Panc1 (cell line): ENCODE data around the gene NPLOC4. TPM values are rescaled to one million over a fixed set of nuclear protein-coding genes. Genes with fewer than 3 reads are reported as not detected.

ENCODE experiments used
- ATAC-seq: fragments of 200-7000 bp; cut with Tn5 transposase; 2 replicates; pipeline ENCODE4 v1.9.1; 2020; ENCODE audit warnings: mild to moderate bottlenecking, moderate library complexity
- BruUV-seq: library from RNA; stranded (reverse); fragments of 400-500 nt; replicated peaks from 2 replicates; lab custom pipeline; 2021; lab: Mats Ljungman, UMichigan
- CTCF ChIA-PET: fragments of 300-600 bp; sonication (Branson Sonifier 250); formaldehyde crosslinking; loops from one replicate; lab custom pipeline; 2022; ENCODE audit warnings: antibody characterized with exemption; lab: Charles Lee
- POLR2A ChIA-PET: fragments of 300-600 bp; sonication (Branson Sonifier 250); formaldehyde crosslinking; loops from one replicate; lab custom pipeline; 2022; ENCODE audit warnings: antibody characterized with exemption; lab: Charles Lee
- DNase-seq: peaks from one replicate; pipeline ENCODE4 v3.0.0-alpha.2; 2010; ENCODE audit warnings: low read depth, low spot score
- H3K27ac ChIP-seq: 2 replicates; pipeline ENCODE4 v1.5.1; 2011; ENCODE audit warnings: mild to moderate bottlenecking, low read length, inconsistent platforms
- H3K27me3 ChIP-seq: fragments of 200-500 bp; sonication (Bioruptor generic); 2 replicates; pipeline ENCODE4 v1.6.0; 2014; ENCODE audit warnings: low read length, inconsistent platforms; ENCODE audit not compliant: control insufficient read depth, insufficient read depth
- H3K36me3 ChIP-seq: fragments of 200-500 bp; sonication (Bioruptor generic); 2 replicates; pipeline ENCODE4 v1.5.1; 2014; ENCODE audit warnings: inconsistent platforms, mild to moderate bottlenecking, low read length, moderate library complexity; ENCODE audit not compliant: control insufficient read depth, insufficient read depth
- H3K4me1 ChIP-seq: 2 replicates; pipeline ENCODE4 v1.5.1; 2011; ENCODE audit warnings: inconsistent platforms, mild to moderate bottlenecking, low read length, moderate library complexity; ENCODE audit not compliant: control insufficient read depth, insufficient read depth
- H3K4me3 ChIP-seq, 2 experiments: 2 replicates each; pipeline ENCODE4 v1.5.1; 2011 to 2012; ENCODE audit warnings: low read depth in 2 of 2, low read length in 2 of 2, mild to moderate bottlenecking in 2 of 2, inconsistent platforms in 1 of 2, moderate library complexity in 1 of 2
- H3K9me3 ChIP-seq: fragments of 200-500 bp; sonication (Bioruptor generic); 2 replicates; pipeline ENCODE4 v1.5.1; 2014; ENCODE audit warnings: low read depth, mild to moderate bottlenecking, inconsistent platforms, low read length, moderate library complexity; ENCODE audit not compliant: control insufficient read depth, insufficient read depth
- POLR2AphosphoS5 ChIP-seq: IDR thresholded peaks from 2 replicates; pipeline ENCODE4 v1.6.1; 2012; ENCODE audit warnings: mild to moderate bottlenecking, low read depth, low read length, moderate library complexity
- SIN3A ChIP-seq: IDR thresholded peaks from 2 replicates; pipeline ENCODE4 v1.6.1; 2012; ENCODE audit warnings: low read depth, mild to moderate bottlenecking, low read length, moderate library complexity, borderline replicate concordance; ENCODE audit not compliant: insufficient read depth
- TCF7L2 ChIP-seq: IDR thresholded peaks from 2 replicates; pipeline ENCODE4 v1.6.1; 2011; ENCODE audit warnings: mild to moderate bottlenecking, low read depth, low read length, inconsistent platforms
- in situ Hi-C: cut with HindIII; loops from 2 replicates; pipeline ENCODE4 v1.10.0; 2016; ENCODE audit warnings: low sequenced_read_pairs, low pct_unique_long_range_greater_than_20kb
- intact Hi-C: fragments of 100-400 bp; cut with micrococcal nuclease; formaldehyde crosslinking; loops from one replicate; pipeline ENCODE4 v1.10.0; 2022; ENCODE audit not compliant: unreplicated experiment
- total RNA-seq: library from RNA; stranded (reverse); gene quantifications from one replicate; pipeline ENCODE4 v1.2.1, GENCODE V29; 2021; ENCODE audit not compliant: unreplicated experiment
- TF ChIP-seq, protein P1 (sequence below), 2 experiments: IDR thresholded peaks; 2 replicates each; pipeline ENCODE4 v1.6.1; 2011 to 2012; ENCODE audit warnings: low read depth in 2 of 2, control low read depth in 1 of 2, low read length in 1 of 2, mild to moderate bottlenecking in 1 of 2, moderate library complexity in 1 of 2; ENCODE audit not compliant: insufficient read depth in 1 of 2
- TF ChIP-seq, protein P2 (sequence below): fragments of 450-650 bp; IDR thresholded peaks from 2 replicates; pipeline ENCODE4 v1.5.1; 2017; ENCODE audit warnings: mild to moderate bottlenecking

The NPLOC4 gene
- total RNA-seq, 1 experiment from 2014 or later, result 246 TPM

DNA sequence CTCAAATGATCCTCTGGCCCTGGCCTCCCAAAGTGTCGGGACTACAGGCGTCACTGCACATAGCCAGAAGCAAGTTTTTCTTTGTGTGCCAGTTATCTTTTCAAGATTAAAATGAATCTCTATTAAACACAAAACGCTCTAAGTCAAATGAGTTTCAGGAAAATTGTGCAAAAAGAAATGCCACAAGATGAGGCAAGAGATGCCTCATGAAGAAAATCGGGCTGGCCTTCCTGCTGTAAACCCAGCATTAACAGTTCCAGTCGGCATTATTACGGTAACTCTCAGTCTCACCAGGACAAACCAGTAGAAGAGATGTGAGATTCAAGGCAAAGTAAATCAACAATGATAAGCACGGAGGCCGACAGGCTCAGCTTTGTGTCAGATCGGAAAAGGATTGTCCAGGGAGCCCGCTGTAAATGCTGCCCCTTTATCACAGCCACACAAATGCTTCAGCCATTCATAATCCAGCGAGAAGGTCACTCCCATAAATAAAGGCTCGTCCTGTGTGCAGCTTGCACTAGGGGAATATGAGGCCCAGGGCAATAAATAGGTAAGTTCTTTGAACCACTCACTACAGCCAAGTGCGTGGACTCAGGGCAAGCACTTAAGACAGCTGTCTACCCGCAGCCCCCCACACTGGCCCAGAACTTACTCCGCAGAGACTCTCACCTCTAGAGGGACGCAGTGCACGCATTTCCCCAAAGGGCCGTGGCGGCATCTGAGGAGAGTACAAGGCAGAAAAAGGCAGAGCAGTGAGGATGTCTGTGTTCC lies 27.2 kb downstream of the NPLOC4 start:
- Histone ChIP-seq H3K4me3 (no peak overlapping the region), H3K27ac (no peak overlapping the region), H3K36me3 (peaks cover 36% of the 10 kb centered on the region), H3K9me3 (no peaks in the 10 kb centered on the region), H3K27me3 (no peaks in the 10 kb centered on the region), H3K4me1 (0 out of 2 replicates have a peak, but pooled peaks cover 5% of the 10 kb centered on the region)
- no TSS peak for BruUV-seq
- intact Hi-C loops (no loop called here), in situ Hi-C loops (no loop called here)
- CTCF ChIA-PET, result interaction anchor here (0.6 kb wide), 1 partner anchor 12 kb away, joined by 7 read pairs; no protein-coding TSS in a partner anchor
- no peak for TF ChIP-seq TCF7L2
- TF ChIP-seq POLR2AphosphoS5, result no peak
- TF ChIP-seq, protein P1, sequence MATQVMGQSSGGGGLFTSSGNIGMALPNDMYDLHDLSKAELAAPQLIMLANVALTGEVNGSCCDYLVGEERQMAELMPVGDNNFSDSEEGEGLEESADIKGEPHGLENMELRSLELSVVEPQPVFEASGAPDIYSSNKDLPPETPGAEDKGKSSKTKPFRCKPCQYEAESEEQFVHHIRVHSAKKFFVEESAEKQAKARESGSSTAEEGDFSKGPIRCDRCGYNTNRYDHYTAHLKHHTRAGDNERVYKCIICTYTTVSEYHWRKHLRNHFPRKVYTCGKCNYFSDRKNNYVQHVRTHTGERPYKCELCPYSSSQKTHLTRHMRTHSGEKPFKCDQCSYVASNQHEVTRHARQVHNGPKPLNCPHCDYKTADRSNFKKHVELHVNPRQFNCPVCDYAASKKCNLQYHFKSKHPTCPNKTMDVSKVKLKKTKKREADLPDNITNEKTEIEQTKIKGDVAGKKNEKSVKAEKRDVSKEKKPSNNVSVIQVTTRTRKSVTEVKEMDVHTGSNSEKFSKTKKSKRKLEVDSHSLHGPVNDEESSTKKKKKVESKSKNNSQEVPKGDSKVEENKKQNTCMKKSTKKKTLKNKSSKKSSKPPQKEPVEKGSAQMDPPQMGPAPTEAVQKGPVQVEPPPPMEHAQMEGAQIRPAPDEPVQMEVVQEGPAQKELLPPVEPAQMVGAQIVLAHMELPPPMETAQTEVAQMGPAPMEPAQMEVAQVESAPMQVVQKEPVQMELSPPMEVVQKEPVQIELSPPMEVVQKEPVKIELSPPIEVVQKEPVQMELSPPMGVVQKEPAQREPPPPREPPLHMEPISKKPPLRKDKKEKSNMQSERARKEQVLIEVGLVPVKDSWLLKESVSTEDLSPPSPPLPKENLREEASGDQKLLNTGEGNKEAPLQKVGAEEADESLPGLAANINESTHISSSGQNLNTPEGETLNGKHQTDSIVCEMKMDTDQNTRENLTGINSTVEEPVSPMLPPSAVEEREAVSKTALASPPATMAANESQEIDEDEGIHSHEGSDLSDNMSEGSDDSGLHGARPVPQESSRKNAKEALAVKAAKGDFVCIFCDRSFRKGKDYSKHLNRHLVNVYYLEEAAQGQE (IDR thresholded peaks at IDR 0.05; ENCODE audit: insufficient read depth in 1 of 2, low read depth in 2 of 2, low read length in 1 of 2), result no peak
- TF ChIP-seq, protein P2, sequence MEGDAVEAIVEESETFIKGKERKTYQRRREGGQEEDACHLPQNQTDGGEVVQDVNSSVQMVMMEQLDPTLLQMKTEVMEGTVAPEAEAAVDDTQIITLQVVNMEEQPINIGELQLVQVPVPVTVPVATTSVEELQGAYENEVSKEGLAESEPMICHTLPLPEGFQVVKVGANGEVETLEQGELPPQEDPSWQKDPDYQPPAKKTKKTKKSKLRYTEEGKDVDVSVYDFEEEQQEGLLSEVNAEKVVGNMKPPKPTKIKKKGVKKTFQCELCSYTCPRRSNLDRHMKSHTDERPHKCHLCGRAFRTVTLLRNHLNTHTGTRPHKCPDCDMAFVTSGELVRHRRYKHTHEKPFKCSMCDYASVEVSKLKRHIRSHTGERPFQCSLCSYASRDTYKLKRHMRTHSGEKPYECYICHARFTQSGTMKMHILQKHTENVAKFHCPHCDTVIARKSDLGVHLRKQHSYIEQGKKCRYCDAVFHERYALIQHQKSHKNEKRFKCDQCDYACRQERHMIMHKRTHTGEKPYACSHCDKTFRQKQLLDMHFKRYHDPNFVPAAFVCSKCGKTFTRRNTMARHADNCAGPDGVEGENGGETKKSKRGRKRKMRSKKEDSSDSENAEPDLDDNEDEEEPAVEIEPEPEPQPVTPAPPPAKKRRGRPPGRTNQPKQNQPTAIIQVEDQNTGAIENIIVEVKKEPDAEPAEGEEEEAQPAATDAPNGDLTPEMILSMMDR, result no peak
- no peak for TF ChIP-seq SIN3A
- POLR2A ChIA-PET, result no interaction called here
- DNase-seq (no peak), ATAC-seq (no peak)

GRCh38 chr17:81608605-81609004 lies 28.3 kb downstream of the NPLOC4 start:
- Histone ChIP-seq H3K9me3 (no peaks in the 10 kb centered on the region), H3K27me3 (no peaks in the 10 kb centered on the region), H3K4me1 (peaks cover 5% of the 10 kb centered on the region; the same call in 1 of the 2 replicates), H3K4me3 (no peak overlapping the region), H3K27ac (no peak overlapping the region), H3K36me3 (peaks cover 46% of the 10 kb centered on the region)
- DNase-seq, result no peak
- TSS peak; percentile 26 for BruUV-seq
- POLR2A ChIA-PET, result no interaction called here
- ATAC-seq, result no peak
- intact Hi-C loops (no loop called here), in situ Hi-C loops (no loop called here)
- CTCF ChIA-PET, result no interaction called here
- TF ChIP-seq SIN3A, result no peak
- no peak for TF ChIP-seq TCF7L2
- TF ChIP-seq, protein P1 (IDR thresholded peaks at IDR 0.05; ENCODE audit: insufficient read depth in 1 of 2, low read depth in 2 of 2, low read length in 1 of 2), result no peak
- TF ChIP-seq, protein P2, result no peak
- no peak for TF ChIP-seq POLR2AphosphoS5
